Activated CD8-positive, alpha-beta T cell treated with anti-CD3 and anti-CD28 coated beads for 36 hours (primary cell): Measurements from ENCODE around the gene ZC3H10. TPM values are rescaled to one million over a fixed set of nuclear protein-coding genes. Genes with fewer than 3 reads are reported as not detected.

Experiments
- ATAC-seq: fragments of 200-7000 bp; cut with Tn5 transposase; one replicate; pipeline ENCODE4 v1.10.0; 2021; ENCODE audit warnings: mild to moderate bottlenecking, moderate library complexity
- CTCF ChIA-PET: fragments of 350-600 bp; sonication (Branson Sonifier 250); formaldehyde crosslinking; loops from one replicate; lab custom pipeline; 2021; ENCODE audit warnings: antibody characterized with exemption; lab: Charles Lee
- POLR2A ChIA-PET: fragments of 350-600 bp; sonication (Branson Sonifier 250); formaldehyde crosslinking; loops from one replicate; lab custom pipeline; 2021; ENCODE audit warnings: antibody characterized with exemption; lab: Charles Lee
- DNase-seq: peaks from one replicate; pipeline ENCODE4 v3.0.0-alpha.2; 2020
- H3K27ac Mint-ChIP-seq: one replicate; pipeline ENCODE4 v1.8.0; 2021; ENCODE audit warnings: mild to moderate bottlenecking, mixed read lengths
- H3K27me3 Mint-ChIP-seq: one replicate; pipeline ENCODE4 v1.8.0; 2021; ENCODE audit warnings: mixed read lengths
- H3K36me3 Mint-ChIP-seq: one replicate; pipeline ENCODE4 v1.8.0; 2021; ENCODE audit warnings: low read depth, mixed read lengths
- H3K4me1 Mint-ChIP-seq: one replicate; pipeline ENCODE4 v1.8.0; 2021; ENCODE audit warnings: low read depth, mixed read lengths
- H3K4me3 Mint-ChIP-seq: one replicate; pipeline ENCODE4 v1.8.0; 2021; ENCODE audit warnings: mild to moderate bottlenecking, moderate library complexity, mixed read lengths
- H3K9me3 Mint-ChIP-seq: one replicate; pipeline ENCODE4 v1.8.0; 2021; ENCODE audit warnings: mixed read lengths
- CTCF ChIP-seq: fragments of 200-600 bp; IDR thresholded peaks from one replicate; pipeline ENCODE4 v1.8.0; 2022; ENCODE audit warnings: antibody characterized with exemption, mild to moderate bottlenecking
- intact Hi-C: fragments of 100-400 bp; cut with micrococcal nuclease; formaldehyde crosslinking; loops from one replicate; pipeline ENCODE4 v1.10.0; 2022
- total RNA-seq, 2 experiments: library from RNA; stranded (reverse); gene quantifications; one replicate each; pipeline ENCODE4 v1.2.3, GENCODE V29; 2021

ZC3H10 gene
- total RNA-seq, 2 experiments from 2014 or later = 6.8 to 7.2 TPM

- no peaks in the 10 kb centered on the region for H3K36me3 Mint-ChIP-seq
- no peaks in the 10 kb centered on the region for H3K9me3 Mint-ChIP-seq
- H3K4me3 Mint-ChIP-seq = peak overlapping the region; percentile 72
- ATAC-seq = peak; percentile 60
- intact Hi-C loops = no loop called here
- TF ChIP-seq CTCF = peak; percentile 83
- POLR2A ChIA-PET = interaction anchor here (0.6 to 2.7 kb wide), 6 partner anchors 17 to 65 kb away, joined by 3 to 21 read pairs (median 4); partner anchors contain the start of genes PA2G4 and ZC3H10
- H3K27ac Mint-ChIP-seq = no peak overlapping the region
- CTCF ChIA-PET = interaction anchor here (0.7 to 2.1 kb wide), 19 partner anchors 9 to 340 kb away, joined by 3 to 7 read pairs (median 4); partner anchors contain the start of genes PA2G4, RNF41 and SMARCC2
- H3K4me1 Mint-ChIP-seq = peaks cover 14% of the 10 kb centered on the region
- peak; percentile 63 for DNase-seq
- peaks cover 8% of the 10 kb centered on the region for H3K27me3 Mint-ChIP-seq
Measured at GRCh38 chr12:56078931-56079722, 38.9 kb upstream of the ZC3H10 start.

- H3K9me3 Mint-ChIP-seq = no peaks in the 10 kb centered on the region
- CTCF ChIA-PET = interaction anchor here (0.7 to 2.1 kb wide), 21 partner anchors 8 to 341 kb away, joined by 3 to 7 read pairs (median 3); partner anchors contain the start of genes PA2G4, RNF41 and SMARCC2
- DNase-seq = peak; percentile 76
- H3K4me1 Mint-ChIP-seq = peaks cover 14% of the 10 kb centered on the region
- POLR2A ChIA-PET = interaction anchor here (1.0 to 2.7 kb wide), 6 partner anchors 16 to 64 kb away, joined by 3 to 21 read pairs (median 6); partner anchors contain the start of genes PA2G4 and ZC3H10
- intact Hi-C loops = no loop called here
- ATAC-seq = peak; percentile 88
- no peak within 1 kb of the TSS for H3K27ac Mint-ChIP-seq
- H3K36me3 Mint-ChIP-seq = no peaks in the 10 kb centered on the region
- H3K4me3 Mint-ChIP-seq = peak within 1 kb of the TSS; percentile 72
- no peak for TF ChIP-seq CTCF
- peaks cover 8% of the 10 kb centered on the region for H3K27me3 Mint-ChIP-seq
Measured at GRCh38 chr12:56079723-56080555, 38.1 kb upstream of the ZC3H10 start, which contains the start of gene ERBB3. Gene ERBB3, plus strand, starts transcription at chr12:56080165. Its CDS starts 136 bp downstream, at chr12:56080301.

GRCh38 chr12:56080556-56081138 is 37.4 kb upstream of the ZC3H10 start:
- TF ChIP-seq CTCF = no peak
- Mint-ChIP-seq H3K36me3 (no peaks in the 10 kb centered on the region), H3K4me3 (peak overlapping the region; percentile 72), H3K4me1 (peaks cover 14% of the 10 kb centered on the region), H3K27ac (no peak overlapping the region), H3K9me3 (no peaks in the 10 kb centered on the region), H3K27me3 (peaks cover 8% of the 10 kb centered on the region)
- POLR2A ChIA-PET = interaction anchor here (1.0 to 2.7 kb wide), 4 partner anchors 16 to 178 kb away, joined by 4 to 21 read pairs (median 8); partner anchors contain the start of gene PA2G4
- DNase-seq (peak; percentile 9), ATAC-seq (no peak)
- CTCF ChIA-PET = interaction anchor here (0.8 to 1.9 kb wide), 5 partner anchors 23 to 147 kb away, joined by 3 to 6 read pairs (median 3); partner anchors contain the start of gene SMARCC2
- intact Hi-C loops = no loop called here

GRCh38 chr12:56081393-56082347 is 36.4 kb upstream of the ZC3H10 start:
- Mint-ChIP-seq H3K36me3 (no peaks in the 10 kb centered on the region), H3K27ac (no peak overlapping the region), H3K27me3 (peaks cover 8% of the 10 kb centered on the region), H3K9me3 (no peaks in the 10 kb centered on the region), H3K4me3 (peak overlapping the region; percentile 16), H3K4me1 (peaks cover 14% of the 10 kb centered on the region)
- CTCF ChIA-PET = interaction anchor here (0.6 to 1.9 kb wide), 3 partner anchors 9 to 107 kb away, joined by 3 to 6 read pairs (median 5); partner anchors contain the start of gene SMARCC2
- ATAC-seq (no peak), DNase-seq (no peak)
- POLR2A ChIA-PET = interaction anchor here (1.0 to 2.7 kb wide), 4 partner anchors 15 to 177 kb away, joined by 4 to 8 read pairs (median 6); no protein-coding TSS in a partner anchor
- no peak for TF ChIP-seq CTCF
- intact Hi-C loops = no loop called here
